ENCODE data around the gene NUPR2. TPM values are rescaled to one million over a fixed set of nuclear protein-coding genes. Genes with fewer than 3 reads are reported as not detected.
A peak's percentile ranks its signal among the peaks of the same experiment; 100 is the strongest.
"Not testable (repeated sequence)": the region's sequence is repeated elsewhere in the genome, so short reads cannot be mapped to it uniquely, and the experiment has no call there.

NUPR2 gene
- polyA plus RNA-seq, 1 donor (not counting 4 experiments of a cell fraction or from before 2014, with no cell fraction given): not detected

DNA sequence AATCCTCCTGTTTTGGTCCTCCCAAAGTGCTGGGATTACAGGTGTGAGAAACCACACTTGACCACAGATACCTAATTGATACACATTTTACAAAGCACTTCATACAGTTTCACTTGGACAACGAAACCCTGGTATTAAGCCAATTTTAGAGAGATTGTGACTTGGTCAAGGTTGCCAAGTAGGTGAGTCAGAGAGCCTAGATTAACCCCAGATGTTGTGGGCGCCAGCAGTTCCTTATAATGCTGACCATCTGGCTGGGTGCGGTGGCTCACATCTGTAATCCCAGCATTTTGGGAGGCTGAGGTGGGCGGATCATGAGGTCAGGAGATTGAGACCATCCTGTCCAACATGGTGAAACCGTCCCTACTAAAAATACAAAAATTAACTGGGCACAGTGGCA, 18.5 kb downstream of the NUPR2 start:
- no peaks in the 10 kb centered on the region for H3K27me3 ChIP-seq (ENCODE audit: control insufficient read depth, extremely low read depth, insufficient read depth, low read length)
- H3K9me1 ChIP-seq (ENCODE audit: control insufficient read depth, extremely low read depth, insufficient read depth, low read length): no peaks in the 10 kb centered on the region
- H4K20me1 ChIP-seq (ENCODE audit: control insufficient read depth, extremely low read depth, insufficient read depth, low read length): no peaks in the 10 kb centered on the region
- FAIRE-seq (no peak), DNase-seq (ENCODE audit: low read depth, low spot score) (no peak)
- H3K36me3 ChIP-seq (ENCODE audit: control insufficient read depth in 2 of 2, extremely low read depth in 1 of 2, insufficient read depth in 2 of 2, low read length in 2 of 2): peaks cover 19 to 20% of the 10 kb centered on the region in 2 experiments
- H3K4me1 ChIP-seq (ENCODE audit: control insufficient read depth, extremely low read depth, insufficient read depth, low read length): peaks cover 4% of the 10 kb centered on the region
- H3K9me3 ChIP-seq (ENCODE audit: control insufficient read depth, low read depth, low read length): no peaks in the 10 kb centered on the region
- TF ChIP-seq EZH2 (IDR thresholded peaks at IDR 0.05; ENCODE audit: low read length) (no peak), CTCF (optimal IDR thresholded peaks at IDR 0.05 in 1 of 3, IDR thresholded peaks at IDR 0.05 in 1 of 3, conservative IDR thresholded peaks at IDR 0.05 in 1 of 3; ENCODE audit: extremely low read depth in 1 of 3, insufficient read depth in 2 of 3, low read length in 3 of 3) (no peak)
- H3K4me2 ChIP-seq (ENCODE audit: control insufficient read depth, extremely low read depth, insufficient read depth, low read depth, low read length): no peak overlapping the region
- H2AFZ ChIP-seq (ENCODE audit: control insufficient read depth, low read length): no peak overlapping the region
- no peak overlapping the region for H3K27ac ChIP-seq (ENCODE audit: control insufficient read depth, insufficient read depth, low read length)
- dilution Hi-C loops (cut with MboI; ENCODE audit: extremely low pct_ligation_motif_present, low sequenced_read_pairs): no loop called here
- H3K9ac ChIP-seq (ENCODE audit: control insufficient read depth, extremely low read depth, insufficient read depth, low read length): no peak overlapping the region
- H3K79me2 ChIP-seq (ENCODE audit: control insufficient read depth, insufficient read depth, low read length): no peaks in the 10 kb centered on the region
- H3K4me3 ChIP-seq (ENCODE audit: control insufficient read depth in 2 of 3, extremely low read depth in 1 of 3, insufficient read depth in 2 of 3, low read depth in 1 of 3, low read length in 3 of 3): no peak overlapping the region

DNA sequence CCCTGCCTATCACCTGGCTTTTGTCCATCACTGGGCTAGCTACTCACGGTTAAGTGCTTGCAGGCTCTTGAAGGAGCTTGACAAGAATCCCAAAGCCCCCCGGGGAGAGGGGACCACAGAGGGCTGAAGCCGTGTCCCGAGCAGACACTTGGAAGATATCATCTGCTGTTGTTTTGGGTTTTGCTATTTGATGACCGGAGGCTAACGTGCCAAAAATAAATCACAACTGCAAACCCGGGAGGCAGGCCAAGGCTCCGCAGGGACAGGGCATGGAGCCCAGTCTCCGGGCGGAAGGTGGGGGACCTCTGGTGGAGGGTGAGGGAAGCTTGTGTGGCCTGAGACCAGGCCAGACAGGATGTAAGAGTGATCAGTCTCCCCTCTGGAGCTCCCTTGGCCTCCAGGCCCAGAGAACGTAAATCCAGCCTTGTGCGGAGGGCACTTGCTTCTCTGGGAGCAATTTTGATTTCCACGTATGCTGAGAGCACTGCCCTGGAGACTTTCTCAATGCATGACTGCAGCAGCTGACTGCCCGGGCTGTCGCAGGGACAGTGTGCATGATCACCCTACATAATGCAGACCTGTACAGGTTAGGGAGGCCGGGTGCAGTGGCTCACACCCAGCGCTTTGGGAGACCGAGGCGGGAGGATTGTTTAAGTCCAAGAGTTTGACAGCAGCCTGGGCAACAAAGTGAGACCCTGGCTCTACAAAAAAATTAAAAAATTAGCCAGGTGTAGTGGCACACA, 23.3 kb downstream of the NUPR2 start, which contains the start of gene PHKG1:
Gene PHKG1 (minus strand): TSS at position 164 of the 743 bp plus-strand sequence. CDS start 4,011 bp downstream, outside the sequence.
- peak; percentile 29 for FAIRE-seq
- Histone ChIP-seq H3K4me1 (ENCODE audit: control insufficient read depth, extremely low read depth, insufficient read depth, low read length) (peaks cover 5% of the 10 kb centered on the region), H3K4me3 (ENCODE audit: control insufficient read depth in 2 of 3, extremely low read depth in 1 of 3, insufficient read depth in 2 of 3, low read depth in 1 of 3, low read length in 3 of 3) (no peak within 1 kb of the TSS), H3K36me3 (ENCODE audit: control insufficient read depth in 2 of 2, extremely low read depth in 1 of 2, insufficient read depth in 2 of 2, low read length in 2 of 2) (peaks cover 0 to 5% of the 10 kb centered on the region in 2 experiments), H3K4me2 (ENCODE audit: control insufficient read depth, extremely low read depth, insufficient read depth, low read depth, low read length) (no peak within 1 kb of the TSS), H2AFZ (ENCODE audit: control insufficient read depth, low read length) (peak within 1 kb of the TSS; percentile 13), H3K9ac (ENCODE audit: control insufficient read depth, extremely low read depth, insufficient read depth, low read length) (no peak within 1 kb of the TSS), H4K20me1 (ENCODE audit: control insufficient read depth, extremely low read depth, insufficient read depth, low read length) (no peaks in the 10 kb centered on the region), H3K9me3 (ENCODE audit: control insufficient read depth, low read depth, low read length) (no peaks in the 10 kb centered on the region), H3K27me3 (ENCODE audit: control insufficient read depth, extremely low read depth, insufficient read depth, low read length) (no peaks in the 10 kb centered on the region), H3K9me1 (ENCODE audit: control insufficient read depth, extremely low read depth, insufficient read depth, low read length) (no peaks in the 10 kb centered on the region), H3K27ac (ENCODE audit: control insufficient read depth, insufficient read depth, low read length) (no peak within 1 kb of the TSS), H3K79me2 (ENCODE audit: control insufficient read depth, insufficient read depth, low read length) (no peaks in the 10 kb centered on the region)
- peak; percentile 31 to 76 (median 51) for TF ChIP-seq CTCF (optimal IDR thresholded peaks at IDR 0.05 in 1 of 3, IDR thresholded peaks at IDR 0.05 in 1 of 3, conservative IDR thresholded peaks at IDR 0.05 in 1 of 3; ENCODE audit: extremely low read depth in 1 of 3, insufficient read depth in 2 of 3, low read length in 3 of 3)
- TF ChIP-seq EZH2 (IDR thresholded peaks at IDR 0.05; ENCODE audit: low read length): no peak
- dilution Hi-C loops (cut with MboI; ENCODE audit: extremely low pct_ligation_motif_present, low sequenced_read_pairs): no loop called here
- no peak for DNase-seq (ENCODE audit: low read depth, low spot score)

- H3K27me3 ChIP-seq (ENCODE audit: control insufficient read depth, extremely low read depth, insufficient read depth, low read length); H3K9me3 ChIP-seq (ENCODE audit: control insufficient read depth, low read depth, low read length); FAIRE-seq; H3K9me1 ChIP-seq (ENCODE audit: control insufficient read depth, extremely low read depth, insufficient read depth, low read length); H2AFZ ChIP-seq (ENCODE audit: control insufficient read depth, low read length); dilution Hi-C loops (cut with MboI; ENCODE audit: extremely low pct_ligation_motif_present, low sequenced_read_pairs); H3K36me3 ChIP-seq (ENCODE audit: control insufficient read depth in 2 of 2, extremely low read depth in 1 of 2, insufficient read depth in 2 of 2, low read length in 2 of 2); H3K79me2 ChIP-seq (ENCODE audit: control insufficient read depth, insufficient read depth, low read length); H3K4me3 ChIP-seq (ENCODE audit: control insufficient read depth in 2 of 3, extremely low read depth in 1 of 3, insufficient read depth in 2 of 3, low read depth in 1 of 3, low read length in 3 of 3); H3K27ac ChIP-seq (ENCODE audit: control insufficient read depth, insufficient read depth, low read length); H3K4me1 ChIP-seq (ENCODE audit: control insufficient read depth, extremely low read depth, insufficient read depth, low read length); H3K9ac ChIP-seq (ENCODE audit: control insufficient read depth, extremely low read depth, insufficient read depth, low read length); H4K20me1 ChIP-seq (ENCODE audit: control insufficient read depth, extremely low read depth, insufficient read depth, low read length); DNase-seq (ENCODE audit: low read depth, low spot score); H3K4me2 ChIP-seq (ENCODE audit: control insufficient read depth, extremely low read depth, insufficient read depth, low read depth, low read length): not testable (repeated sequence)
Observed at GRCh38 chr7:56092388-56092787, 23.8 kb downstream of the NUPR2 start.

All from keratinocyte (primary cell).